Measurements from ENCODE around the gene C12orf42.

The C12orf42 gene

DNA sequence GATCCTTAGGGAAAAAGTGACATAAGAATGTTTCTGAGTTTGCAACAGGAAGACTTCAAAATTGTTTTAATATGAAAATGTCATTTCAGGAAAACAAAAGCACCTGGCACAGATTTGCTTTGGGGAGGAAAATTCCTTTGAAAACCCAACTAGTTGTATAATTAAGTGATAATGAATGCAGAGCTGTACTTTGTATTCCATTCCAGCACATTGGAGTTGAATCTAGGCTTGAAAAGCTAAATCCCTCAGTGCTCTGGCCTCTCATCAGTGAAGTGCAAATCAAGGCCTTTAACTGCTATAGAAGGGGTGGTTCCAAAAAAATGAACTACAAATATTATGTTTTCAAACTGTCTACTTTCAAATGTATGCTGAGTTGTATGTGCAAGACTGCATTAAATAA is 19.6 kb upstream of the C12orf42 start:
- no peaks in the 10 kb centered on the region for H3K79me1 ChIP-seq (replicated peaks; ENCODE audit: low read length, poor library complexity, severe bottlenecking)
- no peak overlapping the region for H3K14ac ChIP-seq (ENCODE audit: low read length in 2 of 2)
- H3K4me1 ChIP-seq (ENCODE audit: control insufficient read depth, insufficient read depth, low read depth, low read length) = no peaks in the 10 kb centered on the region
- no peak overlapping the region for H3K4me2 ChIP-seq (ENCODE audit: low read length, poor library complexity, severe bottlenecking)
- no peak overlapping the region for H4K91ac ChIP-seq (ENCODE audit: low read length)
- no peak overlapping the region for H2AK5ac ChIP-seq (ENCODE audit: low read length, severe bottlenecking)
- H3K27ac ChIP-seq (ENCODE audit: low read length, poor library complexity, severe bottlenecking) = no peak overlapping the region
- no peaks in the 10 kb centered on the region for H3K9me3 ChIP-seq (ENCODE audit: control insufficient read depth, low read length)
- no peaks in the 10 kb centered on the region for H3K27me3 ChIP-seq (ENCODE audit: control insufficient read depth in 1 of 2, insufficient read depth in 1 of 2, low read length in 2 of 2)
- no peak overlapping the region for H3K9ac ChIP-seq (ENCODE audit: low read length)
- no peak overlapping the region for H3K18ac ChIP-seq (ENCODE audit: low read depth in 1 of 2, low read length in 2 of 2)
- H3K23ac ChIP-seq (ENCODE audit: low read length in 2 of 2) = no peak overlapping the region
- no peak overlapping the region for H4K8ac ChIP-seq (ENCODE audit: low read length)
- H3K36me3 ChIP-seq (ENCODE audit: control insufficient read depth in 1 of 2, insufficient read depth in 2 of 2, low read depth in 1 of 2, low read length in 2 of 2) = no peaks in the 10 kb centered on the region
- H2BK120ac ChIP-seq (ENCODE audit: low read depth, low read length) = no peak overlapping the region
- no peak overlapping the region for H2BK15ac ChIP-seq (ENCODE audit: low read depth, poor library complexity, severe bottlenecking)
- H3K4me3 ChIP-seq (ENCODE audit: insufficient read depth in 1 of 2, low read depth in 1 of 2, low read length in 2 of 2) = no peak overlapping the region
- no peak overlapping the region for H2AFZ ChIP-seq (ENCODE audit: low read depth, low read length)
- H2BK12ac ChIP-seq (ENCODE audit: low read length in 2 of 2) = no peak overlapping the region
- H3K4ac ChIP-seq (ENCODE audit: low read depth in 1 of 2, low read length in 2 of 2) = no peak overlapping the region
- H2BK5ac ChIP-seq (ENCODE audit: low read depth, low read length, poor library complexity, severe bottlenecking) = no peak overlapping the region
- no peak for DNase-seq

- Histone ChIP-seq H4K8ac (ENCODE audit: low read length) (no peak overlapping the region), H3K18ac (ENCODE audit: low read depth in 1 of 2, low read length in 2 of 2) (no peak overlapping the region), H2BK5ac (ENCODE audit: low read depth, low read length, poor library complexity, severe bottlenecking) (no peak overlapping the region), H2BK12ac (ENCODE audit: low read length in 2 of 2) (no peak overlapping the region), H3K4me2 (ENCODE audit: low read length, poor library complexity, severe bottlenecking) (no peak overlapping the region), H2AK5ac (ENCODE audit: low read length, severe bottlenecking) (no peak overlapping the region), H2BK15ac (ENCODE audit: low read depth, poor library complexity, severe bottlenecking) (no peak overlapping the region), H3K27me3 (ENCODE audit: control insufficient read depth in 1 of 2, insufficient read depth in 1 of 2, low read length in 2 of 2) (no peaks in the 10 kb centered on the region), H3K4me3 (ENCODE audit: insufficient read depth in 1 of 2, low read depth in 1 of 2, low read length in 2 of 2) (no peak overlapping the region), H3K79me1 (replicated peaks; ENCODE audit: low read length, poor library complexity, severe bottlenecking) (no peaks in the 10 kb centered on the region), H3K14ac (ENCODE audit: low read length in 2 of 2) (no peak overlapping the region), H3K9ac (ENCODE audit: low read length) (no peak overlapping the region), H3K27ac (ENCODE audit: low read length, poor library complexity, severe bottlenecking) (no peak overlapping the region), H2AFZ (ENCODE audit: low read depth, low read length) (no peak overlapping the region), H4K91ac (ENCODE audit: low read length) (no peak overlapping the region), H3K23ac (ENCODE audit: low read length in 2 of 2) (no peak overlapping the region), H3K36me3 (ENCODE audit: control insufficient read depth in 1 of 2, insufficient read depth in 2 of 2, low read depth in 1 of 2, low read length in 2 of 2) (no peaks in the 10 kb centered on the region), H3K4ac (ENCODE audit: low read depth in 1 of 2, low read length in 2 of 2) (no peak overlapping the region), H2BK120ac (ENCODE audit: low read depth, low read length) (no peak overlapping the region), H3K9me3 (ENCODE audit: control insufficient read depth, low read length) (no peaks in the 10 kb centered on the region), H3K4me1 (ENCODE audit: control insufficient read depth, insufficient read depth, low read depth, low read length) (no peaks in the 10 kb centered on the region)
- no peak for DNase-seq
- 57% methylated on average over 2 of the region's 3 CpGs for WGBS
Measured at GRCh38 chr12:103513875-103514274, 18.1 kb upstream of the C12orf42 start.

DNA sequence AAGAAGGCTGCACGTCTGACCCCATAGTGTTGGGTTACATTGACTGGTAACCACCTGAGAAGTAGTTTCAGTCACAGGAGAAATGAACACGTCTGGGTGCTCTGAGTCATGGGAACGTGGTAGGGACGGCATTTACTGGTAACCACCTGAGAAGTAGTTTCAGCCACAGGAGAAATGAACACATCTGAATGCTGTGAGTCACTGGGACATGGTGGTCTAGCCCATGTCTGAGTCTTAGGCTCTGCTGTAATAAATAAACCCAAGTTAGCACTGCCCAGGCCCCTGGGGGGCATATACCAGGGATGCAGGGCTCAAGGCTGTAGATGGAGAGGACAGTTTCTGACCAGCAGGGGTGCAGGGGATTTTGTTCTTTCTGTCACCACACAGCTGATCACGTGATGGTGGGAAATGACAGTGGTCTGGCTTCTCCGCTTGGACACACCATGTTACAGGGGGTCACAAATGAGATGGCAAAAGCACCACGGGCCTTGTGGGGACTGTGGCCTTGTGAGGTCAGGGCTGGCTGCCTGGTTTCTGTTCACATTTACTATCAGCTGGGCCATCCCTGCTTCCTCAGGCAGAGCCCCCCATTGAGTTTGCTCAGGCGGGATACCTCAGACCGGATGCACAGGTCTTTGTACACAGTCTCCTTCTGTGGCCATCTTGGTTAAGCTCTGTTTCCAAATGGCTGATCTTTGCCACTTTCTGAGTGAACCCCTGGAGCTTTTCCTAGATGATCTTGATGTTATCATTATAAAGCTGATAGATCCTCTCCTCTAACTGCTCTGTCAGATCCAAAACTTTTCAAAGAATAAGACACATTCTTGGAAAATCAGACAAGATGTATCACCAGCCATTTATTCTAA is 9.8 kb upstream of the C12orf42 start:
- H2BK5ac ChIP-seq (ENCODE audit: low read depth, low read length, poor library complexity, severe bottlenecking) = no peak overlapping the region
- H2AK5ac ChIP-seq (ENCODE audit: low read length, severe bottlenecking) = no peak overlapping the region
- WGBS = 78% methylated on average over 9 of the region's 9 CpGs
- no peak overlapping the region for H3K14ac ChIP-seq (ENCODE audit: low read length in 2 of 2)
- DNase-seq = no peak
- H3K4me2 ChIP-seq (ENCODE audit: low read length, poor library complexity, severe bottlenecking) = no peak overlapping the region
- no peak overlapping the region for H4K91ac ChIP-seq (ENCODE audit: low read length)
- no peaks in the 10 kb centered on the region for H3K4me1 ChIP-seq (ENCODE audit: control insufficient read depth, insufficient read depth, low read depth, low read length)
- peaks cover 0 to 4% of the 10 kb centered on the region in 2 experiments for H3K27me3 ChIP-seq (ENCODE audit: control insufficient read depth in 1 of 2, insufficient read depth in 1 of 2, low read length in 2 of 2)
- no peaks in the 10 kb centered on the region for H3K36me3 ChIP-seq (ENCODE audit: control insufficient read depth in 1 of 2, insufficient read depth in 2 of 2, low read depth in 1 of 2, low read length in 2 of 2)
- H3K79me1 ChIP-seq (replicated peaks; ENCODE audit: low read length, poor library complexity, severe bottlenecking) = no peaks in the 10 kb centered on the region
- H3K27ac ChIP-seq (ENCODE audit: low read length, poor library complexity, severe bottlenecking) = no peak overlapping the region
- no peak overlapping the region for H3K4ac ChIP-seq (ENCODE audit: low read depth in 1 of 2, low read length in 2 of 2)
- H3K18ac ChIP-seq (ENCODE audit: low read depth in 1 of 2, low read length in 2 of 2) = no peak overlapping the region
- H3K23ac ChIP-seq (ENCODE audit: low read length in 2 of 2) = no peak overlapping the region
- no peak overlapping the region for H4K8ac ChIP-seq (ENCODE audit: low read length)
- H2BK120ac ChIP-seq (ENCODE audit: low read depth, low read length) = no peak overlapping the region
- H2BK15ac ChIP-seq (ENCODE audit: low read depth, poor library complexity, severe bottlenecking) = no peak overlapping the region
- no peak overlapping the region for H2BK12ac ChIP-seq (ENCODE audit: low read length in 2 of 2)
- no peak overlapping the region for H3K4me3 ChIP-seq (ENCODE audit: insufficient read depth in 1 of 2, low read depth in 1 of 2, low read length in 2 of 2)
- H2AFZ ChIP-seq (ENCODE audit: low read depth, low read length) = no peak overlapping the region
- H3K9ac ChIP-seq (ENCODE audit: low read length) = no peak overlapping the region
- no peaks in the 10 kb centered on the region for H3K9me3 ChIP-seq (ENCODE audit: control insufficient read depth, low read length)

GRCh38 chr12:103504606-103505005 is 8.8 kb upstream of the C12orf42 start:
- H3K9ac ChIP-seq (ENCODE audit: low read length) = no peak overlapping the region
- H2AFZ ChIP-seq (ENCODE audit: low read depth, low read length) = no peak overlapping the region
- H2BK12ac ChIP-seq (ENCODE audit: low read length in 2 of 2) = no peak overlapping the region
- H3K9me3 ChIP-seq (ENCODE audit: control insufficient read depth, low read length) = no peaks in the 10 kb centered on the region
- no peak overlapping the region for H2BK5ac ChIP-seq (ENCODE audit: low read depth, low read length, poor library complexity, severe bottlenecking)
- no peaks in the 10 kb centered on the region for H3K79me1 ChIP-seq (replicated peaks; ENCODE audit: low read length, poor library complexity, severe bottlenecking)
- no peak overlapping the region for H2BK120ac ChIP-seq (ENCODE audit: low read depth, low read length)
- no peak overlapping the region for H3K23ac ChIP-seq (ENCODE audit: low read length in 2 of 2)
- no peak for DNase-seq
- WGBS = 92% methylated on average over 7 of the region's 7 CpGs
- H3K4ac ChIP-seq (ENCODE audit: low read depth in 1 of 2, low read length in 2 of 2) = no peak overlapping the region
- no peak overlapping the region for H3K27ac ChIP-seq (ENCODE audit: low read length, poor library complexity, severe bottlenecking)
- no peak overlapping the region for H3K4me2 ChIP-seq (ENCODE audit: low read length, poor library complexity, severe bottlenecking)
- no peak overlapping the region for H2BK15ac ChIP-seq (ENCODE audit: low read depth, poor library complexity, severe bottlenecking)
- H3K36me3 ChIP-seq (ENCODE audit: control insufficient read depth in 1 of 2, insufficient read depth in 2 of 2, low read depth in 1 of 2, low read length in 2 of 2) = no peaks in the 10 kb centered on the region
- no peak overlapping the region for H3K4me3 ChIP-seq (ENCODE audit: insufficient read depth in 1 of 2, low read depth in 1 of 2, low read length in 2 of 2)
- peaks cover 0 to 4% of the 10 kb centered on the region in 2 experiments for H3K27me3 ChIP-seq (ENCODE audit: control insufficient read depth in 1 of 2, insufficient read depth in 1 of 2, low read length in 2 of 2)
- H4K8ac ChIP-seq (ENCODE audit: low read length) = no peak overlapping the region
- no peak overlapping the region for H3K14ac ChIP-seq (ENCODE audit: low read length in 2 of 2)
- no peaks in the 10 kb centered on the region for H3K4me1 ChIP-seq (ENCODE audit: control insufficient read depth, insufficient read depth, low read depth, low read length)
- no peak overlapping the region for H2AK5ac ChIP-seq (ENCODE audit: low read length, severe bottlenecking)
- H4K91ac ChIP-seq (ENCODE audit: low read length) = no peak overlapping the region
- no peak overlapping the region for H3K18ac ChIP-seq (ENCODE audit: low read depth in 1 of 2, low read length in 2 of 2)
